Stomach (tissue), 9 donors: ENCODE measurements around the gene FNBP1. TPM values are rescaled to one million over a fixed set of nuclear protein-coding genes. Genes with fewer than 3 reads are reported as not detected.

ENCODE experiments used
- DNase-seq, 2 donors: peaks; one replicate each; pipeline versions ENCODE4 v3.0.0 to v3.0.0-alpha.2; 2013 to 2019
- H3K27ac ChIP-seq, 5 donors: fragments of 200-600 bp in 4 of 5; sonication (generic) in 4 of 5; one replicate each; pipeline ENCODE4 v1.5.1; 2013 to 2019; ENCODE audit warnings: mild to moderate bottlenecking in 1 of 5, moderate library complexity in 1 of 5
- H3K27me3 ChIP-seq, 3 donors: fragments of 200-600 bp; sonication (generic); one replicate each; pipeline ENCODE4 v1.5.1; 2017 to 2019; ENCODE audit warnings: mixed run types in 1 of 3
- H3K36me3 ChIP-seq, 4 donors: fragments of 200-600 bp; sonication (generic); 1 replicate in 3 of 4; 2 replicates in 1 of 4; pipeline ENCODE4 v1.5.1; 2016 to 2019
- H3K4me1 ChIP-seq, 4 donors: fragments of 200-600 bp; sonication (generic); one replicate each; pipeline ENCODE4 v1.5.1; 2016 to 2019
- H3K4me3 ChIP-seq, 4 donors: fragments of 200-600 bp; sonication (generic) in 3 of 4; one replicate each; pipeline ENCODE4 v1.5.1; 2016 to 2019; ENCODE audit warnings: mild to moderate bottlenecking in 1 of 4
- H3K9me3 ChIP-seq, 4 donors: fragments of 200-600 bp; sonication (generic); one replicate each; pipeline ENCODE4 v1.5.1; 2016 to 2019
- EP300 ChIP-seq: sonication (generic); formaldehyde crosslinking; IDR thresholded peaks from one replicate; pipeline ENCODE4 v1.6.1; 2017; ENCODE audit warnings: antibody characterized with exemption
- POLR2A ChIP-seq, 4 donors: fragments of 450-650 bp; IDR thresholded peaks; one replicate each; pipeline ENCODE4 v1.6.1; 2016; ENCODE audit warnings: antibody characterized with exemption in 4 of 4, control low read depth in 2 of 4, mild to moderate bottlenecking in 1 of 4, moderate library complexity in 1 of 4
- POLR2AphosphoS5 ChIP-seq, 3 donors: sonication (generic); formaldehyde crosslinking; IDR thresholded peaks; one replicate each; pipeline ENCODE4 v1.6.1; 2016; ENCODE audit warnings: antibody characterized with exemption in 3 of 3
- WGBS, 5 donors: extraction: QIAGEN DNeasy Blood & Tissue Kit in 3 of 5; methylation state at CpG; one replicate each; pipeline versions ENCODE4 v1.1.5 to v1.1.7; 2013 to 2018; 5-methylcytosine and 5-hydroxymethylcytosine counted together
- intact Hi-C: fragments of 100-400 bp; cut with DNase I; formaldehyde crosslinking; loops from one replicate; pipeline ENCODE4 v1.15.1; 2023; ENCODE audit warnings: low total_unique reads
- polyA plus RNA-seq, 3 donors: library from polyadenylated mRNA; stranded (reverse); fragments of 200-250 nt; gene quantifications; one replicate each; pipeline ENCODE4 v1.2.3, GENCODE V29; 2013
- total RNA-seq, 5 donors: library from RNA; depleted of rRNA; stranded (reverse); fragments of >200 nt; gene quantifications; one replicate each; pipeline versions ENCODE4 v1.1.0 to v1.2.3, GENCODE V29; 2014 to 2016
- TF ChIP-seq, protein P1 (sequence below), 7 experiments: fragments of 450-650 bp in 4 of 7; fragments of 200-600 bp in 3 of 7; sonication (generic) in 3 of 7; IDR thresholded peaks; one replicate each; pipeline ENCODE4 v1.5.1; 2016 to 2019; ENCODE audit warnings: antibody characterized with exemption in 7 of 7, control low read depth in 2 of 7, mild to moderate bottlenecking in 1 of 7
- donor health status: healthy with polysubstance abuse.
- donor health status: Bipolar disorder and iron deficiency.
- donor health status: healthy.

FNBP1 gene
- total and polyA plus RNA-seq, 8 donors: 9.0 to 129 (median 57.3) TPM

DNA sequence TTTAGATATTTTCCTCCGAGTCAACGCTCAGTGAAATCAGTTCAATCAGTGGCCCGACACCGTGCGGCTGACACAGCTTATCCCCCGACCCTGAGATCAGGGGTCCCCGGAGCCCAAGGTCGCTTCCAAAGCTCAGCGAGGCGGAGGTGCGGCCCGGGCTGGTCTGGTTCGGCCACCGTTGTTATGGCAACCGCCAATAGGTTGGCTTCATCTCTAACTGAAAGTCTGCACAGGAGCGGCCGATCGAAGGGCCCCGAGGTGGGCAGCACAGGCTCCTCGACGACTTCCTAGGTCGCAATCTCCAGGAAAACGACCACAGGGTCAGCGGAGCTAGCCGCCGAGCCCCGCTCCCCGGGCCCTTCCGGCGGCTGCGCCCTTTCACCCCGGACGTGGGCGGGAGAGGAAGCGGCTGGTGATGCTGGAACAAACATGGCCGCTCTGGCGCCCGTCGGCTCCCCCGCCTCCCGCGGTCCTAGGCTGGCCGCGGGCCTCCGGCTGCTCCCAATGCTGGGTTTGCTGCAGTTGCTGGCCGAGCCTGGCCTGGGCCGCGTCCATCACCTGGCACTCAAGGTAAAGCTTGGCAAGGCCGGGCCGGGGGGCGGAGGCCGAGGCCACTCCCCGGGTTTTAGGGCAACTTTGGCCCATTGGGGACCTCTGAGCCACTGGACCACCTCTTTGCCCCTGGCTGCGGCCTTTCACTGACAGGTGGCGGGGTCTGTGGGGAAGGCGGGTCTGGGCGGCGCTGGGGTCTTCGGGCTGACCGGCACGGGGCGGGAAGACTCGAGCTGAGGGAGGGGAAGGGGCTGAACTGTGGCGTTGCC lies 10.7 kb upstream of the FNBP1 start, which contains the start of gene GPR107:
GPR107 (plus strand) TSS at position 403 of the 821 bp plus-strand sequence; CDS start at position 430, 27 bp downstream.
- Histone ChIP-seq H3K4me1 (peaks cover 24 to 51% (median 37%) of the 10 kb centered on the region in 4 donors), H3K9me3 (no peaks in the 10 kb centered on the region), H3K4me3 (peak within 1 kb of the TSS; percentile 76 to 99 (median 92)), H3K27ac (peak within 1 kb of the TSS; percentile 84 to 93 (median 92)), H3K36me3 (peaks cover 0 to 10% (median 6%) of the 10 kb centered on the region in 4 donors), H3K27me3 (no peaks in the 10 kb centered on the region)
- WGBS, 5 donors: 0% methylated on average over 29 to 64 of the region's 64 CpGs
- TF ChIP-seq POLR2A (IDR thresholded peaks at IDR 0.05) (peak in 1 of 4 donors; percentile 28), POLR2AphosphoS5 (IDR thresholded peaks at IDR 0.05) (peak; percentile 9 to 93 (median 81)), EP300 (no peak)
- TF ChIP-seq, protein P1, sequence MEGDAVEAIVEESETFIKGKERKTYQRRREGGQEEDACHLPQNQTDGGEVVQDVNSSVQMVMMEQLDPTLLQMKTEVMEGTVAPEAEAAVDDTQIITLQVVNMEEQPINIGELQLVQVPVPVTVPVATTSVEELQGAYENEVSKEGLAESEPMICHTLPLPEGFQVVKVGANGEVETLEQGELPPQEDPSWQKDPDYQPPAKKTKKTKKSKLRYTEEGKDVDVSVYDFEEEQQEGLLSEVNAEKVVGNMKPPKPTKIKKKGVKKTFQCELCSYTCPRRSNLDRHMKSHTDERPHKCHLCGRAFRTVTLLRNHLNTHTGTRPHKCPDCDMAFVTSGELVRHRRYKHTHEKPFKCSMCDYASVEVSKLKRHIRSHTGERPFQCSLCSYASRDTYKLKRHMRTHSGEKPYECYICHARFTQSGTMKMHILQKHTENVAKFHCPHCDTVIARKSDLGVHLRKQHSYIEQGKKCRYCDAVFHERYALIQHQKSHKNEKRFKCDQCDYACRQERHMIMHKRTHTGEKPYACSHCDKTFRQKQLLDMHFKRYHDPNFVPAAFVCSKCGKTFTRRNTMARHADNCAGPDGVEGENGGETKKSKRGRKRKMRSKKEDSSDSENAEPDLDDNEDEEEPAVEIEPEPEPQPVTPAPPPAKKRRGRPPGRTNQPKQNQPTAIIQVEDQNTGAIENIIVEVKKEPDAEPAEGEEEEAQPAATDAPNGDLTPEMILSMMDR (IDR thresholded peaks at IDR 0.05): no peak
- peak; percentile 75 to 94 for DNase-seq
- intact Hi-C loops: no loop called here

DNA sequence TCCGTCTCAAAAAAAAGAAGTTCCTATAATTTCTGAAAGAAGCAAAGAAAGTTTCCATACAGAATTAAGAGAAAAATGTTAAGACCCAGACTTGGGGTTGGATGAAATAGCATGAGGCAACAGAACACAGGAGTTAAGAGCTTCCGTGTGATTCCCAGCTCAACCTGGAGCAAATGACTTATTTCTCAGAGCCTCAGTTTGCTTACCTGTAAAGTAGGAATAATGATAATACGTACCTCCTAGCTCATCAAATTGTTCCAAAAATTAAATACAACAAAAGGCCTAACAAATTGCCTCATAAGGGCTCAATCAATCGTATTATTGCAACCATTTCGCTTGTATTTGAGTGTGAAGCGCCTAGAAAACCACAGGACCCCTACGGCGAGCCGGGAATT lies 10.1 kb upstream of the FNBP1 start:
- Histone ChIP-seq H3K4me3 (peak overlapping the region; percentile 76 to 99 (median 92)), H3K4me1 (peaks cover 24 to 51% (median 35%) of the 10 kb centered on the region in 4 donors), H3K27me3 (no peaks in the 10 kb centered on the region), H3K36me3 (peaks cover 0 to 4% (median under 1%) of the 10 kb centered on the region in 4 donors), H3K27ac (peak overlapping the region; percentile 84 to 93 (median 92)), H3K9me3 (no peaks in the 10 kb centered on the region)
- intact Hi-C loops: no loop called here
- no peak for DNase-seq
- TF ChIP-seq POLR2AphosphoS5 (IDR thresholded peaks at IDR 0.05) (no peak), POLR2A (IDR thresholded peaks at IDR 0.05) (no peak), EP300 (no peak)
- TF ChIP-seq, protein P1 (IDR thresholded peaks at IDR 0.05): no peak
- WGBS, 5 donors: 12 to 16% (median 15%) methylated on average over 9 of the region's 9 CpGs

DNA sequence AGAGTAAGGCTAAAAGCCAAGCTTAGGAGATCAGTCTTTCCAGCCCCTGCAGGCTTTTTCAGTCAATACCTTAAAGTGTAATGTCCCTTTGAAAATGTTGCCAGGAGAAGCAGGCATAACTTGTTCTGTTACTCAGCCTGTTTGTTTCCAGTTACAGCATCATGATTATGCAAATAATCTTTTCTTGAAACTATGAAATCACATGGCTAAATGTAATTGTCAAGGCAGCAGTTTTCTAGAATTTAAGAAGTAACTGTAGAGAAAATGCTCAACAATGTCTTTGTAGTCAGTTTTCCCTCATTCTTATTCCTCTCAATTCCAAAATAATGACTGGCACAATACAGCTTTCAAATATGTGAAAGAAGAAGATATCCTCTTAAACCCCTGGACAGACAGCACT lies 8.9 kb upstream of the FNBP1 start:
- Histone ChIP-seq H3K27ac (peak overlapping the region in 1 of 5 donors; percentile 23), H3K27me3 (no peaks in the 10 kb centered on the region), H3K4me3 (no peak overlapping the region), H3K36me3 (no peaks in the 10 kb centered on the region), H3K9me3 (no peaks in the 10 kb centered on the region), H3K4me1 (peaks cover 24 to 47% (median 35%) of the 10 kb centered on the region in 4 donors)
- no peak for TF ChIP-seq EP300
- TF ChIP-seq POLR2AphosphoS5 (IDR thresholded peaks at IDR 0.05): no peak
- no peak for TF ChIP-seq POLR2A (IDR thresholded peaks at IDR 0.05)
- TF ChIP-seq, protein P1 (IDR thresholded peaks at IDR 0.05): no peak
- intact Hi-C loops: no loop called here
- DNase-seq: peak in 1 of 2 donors; percentile 50

DNA sequence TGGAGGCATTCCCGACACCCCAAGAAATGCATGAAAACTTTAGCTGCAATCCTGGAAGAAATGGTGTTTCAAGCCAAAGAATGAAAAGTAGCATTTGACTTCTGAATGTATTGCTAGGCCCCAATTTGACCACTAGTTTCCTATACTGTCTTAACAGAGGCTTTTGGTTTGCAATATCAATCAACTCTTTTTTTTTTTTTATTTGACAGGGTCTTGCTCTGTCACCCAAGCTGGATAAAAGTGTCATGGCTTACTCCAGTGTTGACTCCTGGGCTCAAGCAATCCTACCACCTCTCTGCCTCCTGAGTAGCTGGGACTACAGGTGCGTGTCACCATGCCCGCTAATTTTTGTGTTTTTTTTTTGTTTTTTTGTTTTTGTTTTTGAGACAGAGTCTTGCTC lies 7.5 kb upstream of the FNBP1 start:
- Histone ChIP-seq H3K9me3 (no peaks in the 10 kb centered on the region), H3K27me3 (no peaks in the 10 kb centered on the region), H3K27ac (no peak overlapping the region), H3K4me3 (no peak overlapping the region), H3K36me3 (no peaks in the 10 kb centered on the region), H3K4me1 (peaks cover 24 to 46% (median 37%) of the 10 kb centered on the region in 4 donors)
- intact Hi-C loops: no loop called here
- no peak for DNase-seq
- TF ChIP-seq POLR2A (IDR thresholded peaks at IDR 0.05) (no peak), POLR2AphosphoS5 (IDR thresholded peaks at IDR 0.05) (no peak), EP300 (no peak)
- TF ChIP-seq, protein P1 (IDR thresholded peaks at IDR 0.05): no peak
- 96 to 99% (median 96%) methylated on average over 3 of the region's 3 CpGs for WGBS, 5 donors
